ENCODE results near the gene SLC49A4.

SLC49A4 gene

GRCh38 chr3:122857019-122857418 is 62.1 kb downstream of the SLC49A4 start:
- FAIRE-seq (no peak), DNase-seq (ENCODE audit: insufficient read length, low spot score) (no peak)

DNA sequence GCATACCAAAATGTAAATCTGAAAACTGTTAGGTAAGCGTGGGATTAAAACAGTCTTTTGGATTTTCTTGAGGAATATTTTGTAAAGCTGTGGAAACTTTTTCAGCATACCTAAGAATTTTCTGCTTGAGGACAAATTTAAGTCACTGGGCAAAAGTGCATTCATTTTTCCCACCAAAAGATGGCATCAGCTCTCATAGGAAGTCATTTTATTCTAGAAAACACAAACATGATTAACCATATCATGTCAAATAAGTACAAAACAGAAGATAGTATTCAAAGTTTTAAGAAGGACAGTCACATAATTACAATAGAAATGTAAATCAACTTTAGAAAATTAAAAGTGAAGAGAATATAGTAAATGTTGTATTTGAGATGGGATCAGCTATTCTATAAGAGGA is 63.5 kb downstream of the SLC49A4 start:
- FAIRE-seq (peak; percentile 60), DNase-seq (ENCODE audit: insufficient read length, low spot score) (no peak)

DNA sequence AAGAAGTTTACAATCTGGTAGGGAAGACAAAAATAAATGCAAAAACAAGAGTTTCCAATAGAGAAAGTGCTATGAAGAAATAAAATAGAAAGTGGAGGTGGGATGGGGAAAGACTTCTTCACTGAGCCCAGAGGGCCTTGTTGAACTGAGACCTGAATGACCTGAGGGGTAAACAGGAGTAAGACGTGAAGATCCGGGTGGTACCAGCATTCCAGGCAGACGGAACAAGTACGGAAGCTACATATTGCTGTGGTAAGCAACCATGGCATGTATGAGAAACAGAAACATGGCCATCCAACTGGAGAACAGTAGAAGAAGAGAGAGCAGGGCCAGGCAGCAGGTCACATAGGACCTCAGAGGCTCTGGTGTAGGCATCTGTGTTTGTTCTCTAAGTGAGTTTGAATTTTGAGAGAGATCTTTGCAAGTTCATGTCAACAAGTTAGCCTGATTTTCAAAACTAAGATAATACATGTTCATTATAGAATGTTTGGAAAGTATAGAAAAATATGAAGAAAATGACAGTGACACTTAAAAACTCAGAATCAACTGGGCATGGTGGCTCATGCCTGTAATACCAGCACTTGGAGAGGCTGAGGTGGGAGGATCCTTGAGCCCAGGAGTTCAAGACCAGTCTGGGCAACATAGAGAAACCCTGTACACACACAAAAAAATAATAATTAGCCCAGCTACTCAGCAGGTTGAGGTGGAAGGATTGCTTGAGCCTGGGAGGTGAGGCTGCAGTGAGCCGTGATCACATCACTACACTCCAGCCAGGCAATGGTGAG is 64.3 kb downstream of the SLC49A4 start:
- no peak for FAIRE-seq

DNA sequence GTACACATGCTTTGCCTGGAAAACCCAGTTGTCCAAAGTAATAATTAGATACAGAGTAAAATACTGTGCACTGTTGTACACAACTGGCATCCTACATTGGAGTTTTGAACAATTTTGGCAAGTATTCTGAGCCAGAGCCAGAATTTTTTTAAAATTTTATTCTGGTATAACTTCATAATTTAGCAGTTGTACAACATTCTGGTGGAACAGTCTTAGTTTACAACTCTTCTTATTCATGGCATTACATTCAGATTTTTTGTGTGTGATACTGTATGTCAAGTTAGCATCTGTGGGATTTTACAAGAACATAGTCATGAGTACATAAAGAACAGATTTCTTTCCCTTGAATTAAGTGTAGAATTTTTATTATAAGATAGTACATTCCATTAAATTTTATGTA is 67.5 kb downstream of the SLC49A4 start:
- FAIRE-seq: no peak
- no peak for DNase-seq (ENCODE audit: insufficient read length, low spot score)

More for the DNA sequence above, 64.3 kb downstream of the SLC49A4 start:
- DNase-seq (ENCODE audit: insufficient read length, low spot score): no peak

DNA sequence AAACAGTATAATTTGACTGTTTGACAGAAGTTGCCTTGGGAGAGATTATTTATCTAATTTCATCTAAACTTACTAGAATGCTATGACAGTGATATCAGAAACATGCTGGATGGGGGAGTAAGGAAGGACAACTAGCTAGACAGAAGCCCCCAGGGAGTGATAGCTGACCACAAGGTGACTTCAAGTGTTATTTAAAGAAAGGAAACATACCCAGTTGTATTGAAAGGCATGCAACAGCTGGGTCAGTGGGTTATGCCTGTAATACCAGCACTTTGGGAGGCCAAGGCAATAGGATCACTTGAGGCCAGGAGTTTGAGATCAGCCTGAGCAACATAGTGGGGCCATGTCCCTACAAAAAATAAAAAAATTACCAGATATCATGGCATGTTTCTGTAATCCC is 69.6 kb downstream of the SLC49A4 start:
- DNase-seq (ENCODE audit: insufficient read length, low spot score): no peak
- FAIRE-seq: peak; percentile 44

- no peak for DNase-seq (ENCODE audit: insufficient read length, low spot score)
These were observed 73.5 kb downstream of the SLC49A4 start for GRCh38 chr3:122868322-122868721.

DNA sequence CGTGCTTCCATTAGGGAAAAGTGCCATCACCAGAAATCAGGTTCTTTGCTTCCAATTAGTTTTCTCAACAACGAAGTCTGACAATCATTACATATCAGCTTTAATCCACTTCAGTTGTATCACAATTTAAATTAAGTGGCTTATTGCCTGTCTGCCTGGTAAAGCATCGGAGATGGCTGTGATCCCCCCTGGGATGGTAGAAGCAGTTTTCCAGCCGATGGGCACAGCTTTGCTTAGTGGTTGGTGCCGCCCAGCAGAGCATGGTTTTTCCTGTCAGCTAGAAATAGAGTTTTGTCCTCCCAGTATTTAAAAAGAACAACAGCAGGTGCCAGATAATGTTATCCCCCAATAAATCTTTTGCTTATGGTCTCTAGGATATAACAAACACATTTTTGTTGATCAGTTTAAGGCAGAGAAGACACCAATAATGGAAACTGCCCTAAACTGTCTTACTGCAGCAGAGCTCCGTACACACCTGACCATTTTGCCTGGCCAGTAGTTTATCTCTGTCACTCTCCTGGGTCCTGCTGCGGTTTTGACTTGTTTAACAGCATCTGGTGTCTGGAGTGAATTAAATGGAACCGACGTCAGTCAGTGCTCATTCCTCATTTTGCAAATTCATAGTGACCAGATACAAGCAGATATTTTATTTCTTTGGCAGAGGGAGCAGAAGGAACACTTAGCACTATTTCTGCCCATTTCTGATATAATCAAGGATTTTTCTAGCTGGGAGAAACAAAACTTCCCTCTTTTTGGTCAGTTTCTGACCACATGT is 79.1 kb downstream of the SLC49A4 start:
- no peak for FAIRE-seq
- DNase-seq (ENCODE audit: insufficient read length, low spot score): no peak

More at GRCh38 chr3:122868322-122868721, 73.5 kb downstream of the SLC49A4 start:
- FAIRE-seq: peak; percentile 49

GRCh38 chr3:122875547-122876127 is 80.8 kb downstream of the SLC49A4 start:
- FAIRE-seq: no peak

DNA sequence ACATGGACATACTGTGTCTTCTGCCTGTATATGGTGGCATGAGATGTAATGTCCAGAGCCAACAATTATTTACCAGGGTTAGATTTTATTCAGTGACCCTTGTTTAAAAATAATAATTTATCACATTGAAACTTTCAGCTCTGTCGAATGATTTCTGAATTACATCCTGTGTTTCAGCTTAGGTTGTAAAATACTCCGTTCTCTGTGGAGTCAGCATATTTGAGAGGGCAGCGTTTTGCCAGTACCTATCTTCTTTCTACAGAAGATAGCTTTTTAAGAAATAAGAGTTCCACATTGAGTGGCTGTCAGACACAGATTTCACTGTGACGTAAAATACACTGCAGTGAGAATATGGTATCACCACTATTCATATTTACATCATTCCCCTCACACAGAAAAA is 85.3 kb downstream of the SLC49A4 start:
- DNase-seq (ENCODE audit: insufficient read length, low spot score): no peak
- FAIRE-seq: no peak

More at GRCh38 chr3:122875547-122876127, 80.8 kb downstream of the SLC49A4 start:
- no peak for DNase-seq (ENCODE audit: insufficient read length, low spot score)

DNA sequence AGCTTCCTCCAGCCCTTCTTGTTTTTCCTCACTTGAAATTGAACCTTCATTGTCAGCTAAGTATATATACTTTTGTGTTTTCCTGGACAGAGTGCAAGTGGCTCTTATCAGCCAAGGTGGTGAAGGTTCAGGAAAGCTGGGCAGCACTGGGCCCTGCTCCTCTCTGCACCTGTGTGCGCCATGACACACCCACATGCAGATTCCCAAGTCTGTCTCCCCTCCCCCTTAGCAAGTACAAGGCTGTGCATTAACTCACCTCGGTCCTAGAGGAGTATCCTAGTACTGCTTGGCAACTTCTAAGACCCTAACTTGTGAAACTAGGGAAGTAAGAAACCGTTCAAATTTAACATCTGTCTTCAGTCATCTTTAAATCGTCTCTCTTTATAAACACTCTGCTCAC is 85.8 kb downstream of the SLC49A4 start:
- DNase-seq (ENCODE audit: insufficient read length, low spot score): no peak
- no peak for FAIRE-seq

- FAIRE-seq (no peak), DNase-seq (ENCODE audit: insufficient read length, low spot score) (no peak)
These were observed 87.6 kb downstream of the SLC49A4 start for GRCh38 chr3:122882361-122882947.

- no peak for DNase-seq (ENCODE audit: insufficient read length, low spot score)
- FAIRE-seq: peak; percentile 59
These were observed 91.4 kb downstream of the SLC49A4 start for GRCh38 chr3:122886251-122886650.

DNA sequence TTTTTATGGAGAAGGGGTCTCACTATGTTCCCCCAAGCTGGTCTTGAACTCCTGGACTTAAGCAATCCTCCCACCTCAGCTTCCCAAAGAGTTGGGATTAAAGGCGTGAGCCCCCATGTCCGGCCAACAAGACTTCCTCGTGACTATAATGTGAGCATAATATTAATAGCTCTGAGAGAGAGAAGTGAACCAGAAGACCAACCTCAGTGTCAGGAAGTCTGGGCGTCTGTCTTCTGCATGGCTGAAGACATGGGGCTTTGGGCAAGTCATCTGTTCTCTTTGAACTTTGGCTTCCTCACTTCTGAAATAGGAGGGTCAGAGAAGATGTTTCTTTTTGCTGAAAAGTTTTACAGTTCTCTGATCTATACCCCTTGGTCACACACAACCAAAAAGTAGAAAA is 92.1 kb downstream of the SLC49A4 start:
- no peak for DNase-seq (ENCODE audit: insufficient read length, low spot score)
- FAIRE-seq: no peak

- FAIRE-seq: peak; percentile 31
- DNase-seq (ENCODE audit: insufficient read length, low spot score): no peak
These were observed 95.3 kb downstream of the SLC49A4 start for GRCh38 chr3:122890077-122890719.

GRCh38 chr3:122890720-122891220 is 95.9 kb downstream of the SLC49A4 start:
- FAIRE-seq: no peak

DNA sequence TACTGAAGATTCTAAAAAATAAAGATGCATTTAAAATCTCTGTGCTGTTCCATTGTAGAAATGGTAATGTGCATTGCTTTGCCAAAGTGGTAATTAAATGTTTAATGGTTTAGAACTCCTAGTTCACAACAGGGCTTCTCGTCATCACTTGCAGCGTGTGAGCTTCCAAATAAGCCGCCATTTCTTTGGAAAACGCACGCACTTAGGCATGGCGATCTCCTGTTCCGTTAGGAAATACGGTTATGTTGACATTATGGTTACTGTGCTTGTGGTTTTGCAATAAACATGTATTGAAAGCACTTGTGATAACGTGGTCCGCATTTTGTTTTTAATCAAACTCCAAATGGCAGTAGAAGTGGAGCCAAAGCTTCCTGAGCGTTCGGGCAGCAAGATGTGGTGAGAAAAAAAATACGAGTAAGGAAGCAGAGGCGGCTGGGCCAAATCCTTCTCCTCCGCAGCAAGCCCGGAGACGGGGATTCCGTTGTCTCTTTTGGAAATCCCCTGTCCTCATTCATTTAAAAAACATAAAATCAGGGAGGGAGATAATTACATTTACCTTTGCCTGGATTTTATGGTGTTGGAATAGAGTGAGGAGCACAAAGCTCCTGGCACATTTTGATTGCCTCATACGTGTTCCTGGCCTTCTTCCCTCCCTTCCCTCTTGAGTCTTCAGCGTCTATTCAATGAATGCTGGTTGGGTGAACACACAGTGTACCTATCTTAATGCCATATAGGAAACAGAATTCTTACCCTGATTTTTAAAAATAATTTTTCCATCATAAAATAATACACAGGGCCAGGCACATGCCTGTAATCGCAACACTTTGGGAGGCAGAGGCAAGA is 97.5 kb downstream of the SLC49A4 start:
- no peak for FAIRE-seq
- no peak for DNase-seq (ENCODE audit: insufficient read length, low spot score)

More at GRCh38 chr3:122890720-122891220, 95.9 kb downstream of the SLC49A4 start:
- DNase-seq (ENCODE audit: insufficient read length, low spot score): no peak

- DNase-seq (ENCODE audit: insufficient read length, low spot score) (no peak), FAIRE-seq (peak; percentile 51)
These were observed 98.4 kb downstream of the SLC49A4 start for GRCh38 chr3:122893282-122893681.

GRCh38 chr3:122893754-122894668 is 99.1 kb downstream of the SLC49A4 start:
- FAIRE-seq: no peak

More at GRCh38 chr3:122893754-122894668, 99.1 kb downstream of the SLC49A4 start:
- DNase-seq (ENCODE audit: insufficient read length, low spot score): no peak
